IMR-90 (cell line): ENCODE data around the gene ADD3. TPM values are rescaled to one million over a fixed set of nuclear protein-coding genes. Genes with fewer than 3 reads are reported as not detected.

Source experiments
- ATAC-seq: fragments of 200-7000 bp; cut with Tn5 transposase; 2 replicates; pipeline ENCODE4 v1.9.1; 2020; ENCODE audit warnings: low read depth, mild to moderate bottlenecking, moderate library complexity
- BruUV-seq: library from RNA; stranded (reverse); fragments of 400-500 nt; replicated peaks from 2 replicates; lab custom pipeline; 2021; lab: Mats Ljungman, UMichigan
- CTCF ChIA-PET: fragments of 300-600 bp; formaldehyde crosslinking; extraction: SDS; loops from one replicate; lab custom pipeline; 2021; ENCODE audit warnings: antibody characterized with exemption; lab: Yijun Ruan, JAX
- POLR2A ChIA-PET: fragments of 300-600 bp; sonication (Branson Sonifier 250); formaldehyde crosslinking; loops from one replicate; lab custom pipeline; 2022; ENCODE audit warnings: antibody characterized with exemption; ENCODE audit not compliant: unreplicated experiment; lab: Charles Lee
- DNase-seq: peaks from one replicate; pipeline ENCODE4 v3.0.0; 2013
- H2AFZ ChIP-seq: replicated peaks from 2 replicates; pipeline ENCODE3; 2013; ENCODE audit warnings: low read length, mild to moderate bottlenecking; ENCODE audit not compliant: poor library complexity
- H2AK5ac ChIP-seq: 2 replicates; pipeline ENCODE4 v1.6.1; 2013; ENCODE audit warnings: low read depth, low read length, inconsistent platforms
- H2AK9ac ChIP-seq: replicated peaks from 2 replicates; pipeline ENCODE3; 2013; ENCODE audit warnings: mild to moderate bottlenecking, low read depth, low read length, moderate library complexity; ENCODE audit not compliant: poor library complexity
- H2BK120ac ChIP-seq: 2 replicates; pipeline ENCODE4 v1.6.1; 2013; ENCODE audit warnings: low read depth, low read length, inconsistent platforms
- H2BK15ac ChIP-seq: 3 replicates; pipeline ENCODE4 v1.6.1; 2013; ENCODE audit warnings: low read depth, low read length, inconsistent platforms
- H2BK20ac ChIP-seq: 2 replicates; pipeline ENCODE4 v1.6.1; 2013; ENCODE audit warnings: low read depth, mild to moderate bottlenecking, inconsistent platforms, low read length, moderate library complexity
- H2BK5ac ChIP-seq: 2 replicates; pipeline ENCODE4 v1.6.1; 2013; ENCODE audit warnings: mild to moderate bottlenecking, low read depth, low read length, inconsistent platforms; ENCODE audit not compliant: poor library complexity, severe bottlenecking
- H3K14ac ChIP-seq: replicated peaks from 2 replicates; pipeline ENCODE4 v1.6.1; 2013; ENCODE audit warnings: low read depth, low read length, inconsistent platforms
- H3K18ac ChIP-seq: 2 replicates; pipeline ENCODE4 v1.6.1; 2013; ENCODE audit warnings: low read depth, low read length, control low read depth
- H3K23ac ChIP-seq: 2 replicates; pipeline ENCODE4 v1.6.1; 2013; ENCODE audit warnings: low read depth, low read length, inconsistent platforms
- H3K27ac ChIP-seq: 2 replicates; pipeline ENCODE4 v1.5.1; 2013; ENCODE audit warnings: mild to moderate bottlenecking, control low read depth, low read length; ENCODE audit not compliant: insufficient read depth
- H3K27me3 ChIP-seq: 2 replicates; pipeline ENCODE4 v1.6.1; 2013; ENCODE audit warnings: low read length; ENCODE audit not compliant: control insufficient read depth, insufficient read depth
- H3K36me3 ChIP-seq: 2 replicates; pipeline ENCODE4 v1.6.1; 2013; ENCODE audit warnings: low read length, mixed read lengths; ENCODE audit not compliant: control insufficient read depth, insufficient read depth
- H3K4ac ChIP-seq: 2 replicates; pipeline ENCODE4 v1.6.1; 2013; ENCODE audit warnings: low read depth, low read length, inconsistent platforms
- H3K4me1 ChIP-seq: 2 replicates; pipeline ENCODE4 v1.6.1; 2013; ENCODE audit warnings: low read length, mixed read lengths; ENCODE audit not compliant: control insufficient read depth, insufficient read depth
- H3K4me2 ChIP-seq: 2 replicates; pipeline ENCODE4 v1.6.1; 2013; ENCODE audit warnings: low read depth, mild to moderate bottlenecking, control low read depth, low read length, moderate library complexity
- H3K4me3 ChIP-seq: 2 replicates; pipeline ENCODE4 v1.5.1; 2013; ENCODE audit warnings: low read depth, mild to moderate bottlenecking, control low read depth, low read length, moderate library complexity; ENCODE audit not compliant: insufficient read depth
- H3K56ac ChIP-seq: 2 replicates; pipeline ENCODE4 v1.6.1; 2013; ENCODE audit warnings: low read length, inconsistent platforms; ENCODE audit not compliant: insufficient read depth; ENCODE audit errors: extremely low read depth
- H3K79me1 ChIP-seq, 2 experiments: 2 replicates each; pipeline ENCODE4 v1.6.1; 2013; ENCODE audit warnings: low read length in 2 of 2, inconsistent platforms in 1 of 2, low read depth in 1 of 2
- H3K9ac ChIP-seq: 2 replicates; pipeline ENCODE4 v1.6.1; 2013; ENCODE audit warnings: low read depth, low read length, control low read depth
- H3K9me1 ChIP-seq: 2 replicates; pipeline ENCODE4 v1.6.1; 2013; ENCODE audit warnings: low read length, inconsistent platforms; ENCODE audit not compliant: insufficient read depth
- H3K9me3 ChIP-seq: 2 replicates; pipeline ENCODE4 v1.6.1; 2013; ENCODE audit warnings: low read length; ENCODE audit not compliant: control insufficient read depth, insufficient read depth
- H4K20me1 ChIP-seq: 2 replicates; pipeline ENCODE4 v1.6.1; 2013; ENCODE audit warnings: low read length, inconsistent platforms; ENCODE audit not compliant: insufficient read depth
- H4K5ac ChIP-seq: 2 replicates; pipeline ENCODE4 v1.6.1; 2013; ENCODE audit warnings: mild to moderate bottlenecking, low read depth, low read length, control low read depth
- H4K8ac ChIP-seq, 2 experiments: 2 replicates each; pipeline ENCODE4 v1.6.1; 2013; ENCODE audit warnings: low read depth in 2 of 2, low read length in 2 of 2, control low read depth in 1 of 2, inconsistent platforms in 1 of 2
- H4K91ac ChIP-seq: 2 replicates; pipeline ENCODE4 v1.6.1; 2013; ENCODE audit warnings: low read depth, low read length, inconsistent platforms; ENCODE audit not compliant: insufficient read depth
- BHLHE40 ChIP-seq: fragments of 150-350 bp; IDR thresholded peaks from 2 replicates; pipeline ENCODE4 v1.6.1; 2016; ENCODE audit warnings: mild to moderate bottlenecking, low read depth, low read length
- FOS ChIP-seq: fragments of 150-350 bp; IDR thresholded peaks from 2 replicates; pipeline ENCODE4 v1.6.1; 2016; ENCODE audit warnings: low read depth, low read length
- MAFK ChIP-seq: IDR thresholded peaks from 2 replicates; pipeline ENCODE4 v1.6.1; 2012; ENCODE audit warnings: low read depth, low read length, improper control_type of control experiment
- POLR2A ChIP-seq: IDR thresholded peaks from 2 replicates; pipeline ENCODE4 v1.6.1; 2012; ENCODE audit warnings: mild to moderate bottlenecking, low read depth, low read length
- RAD21 ChIP-seq: IDR thresholded peaks from 2 replicates; pipeline ENCODE4 v1.6.1; 2012; ENCODE audit warnings: low read length, improper control_type of control experiment
- RCOR1 ChIP-seq: IDR thresholded peaks from 2 replicates; pipeline ENCODE4 v1.6.1; 2012; ENCODE audit warnings: mild to moderate bottlenecking, low read length, improper control_type of control experiment; ENCODE audit not compliant: insufficient replicate concordance
- SMC3 ChIP-seq: fragments of 150-350 bp; IDR thresholded peaks from 2 replicates; pipeline ENCODE4 v1.6.1; 2016; ENCODE audit warnings: low read depth, mild to moderate bottlenecking, antibody characterized with exemption, low read length, moderate library complexity
- USF2 ChIP-seq: fragments of 150-350 bp; IDR thresholded peaks from 2 replicates; pipeline ENCODE4 v1.6.1; 2017; ENCODE audit warnings: mild to moderate bottlenecking, antibody characterized with exemption, low read length, low read depth
- WGBS, 2 experiments: methylation state at CpG; one replicate each; pipeline versions ENCODE4 v1.1.5 to v1.1.7; 2013; ENCODE audit warnings: missing lambda C conversion rate in 2 of 2; ENCODE audit not compliant: insufficient read length in 1 of 2; ENCODE audit errors: extremely low coverage in 2 of 2; 5-methylcytosine and 5-hydroxymethylcytosine counted together
- dilution Hi-C: fragments of 300-500 bp; cut with HindIII; formaldehyde crosslinking; loops from one replicate; pipeline ENCODE4 v1.14.3; 2018; ENCODE audit warnings: low sequenced_read_pairs; ENCODE audit not compliant: unreplicated experiment
- in situ Hi-C: fragments of 300-500 bp; cut with MboI; formaldehyde crosslinking; loops from 3 replicates; pipeline ENCODE4 v1.14.3; 2019; ENCODE audit warnings: low sequenced_read_pairs, inconsistent platforms, mixed read lengths
- intact Hi-C: fragments of 100-400 bp; cut with micrococcal nuclease; formaldehyde crosslinking; loops from 2 replicates; pipeline ENCODE4 v1.10.0; 2022
- polyA plus RNA-seq, 3 experiments: library from polyadenylated mRNA; depleted of rRNA; stranded (reverse); fragments of >200 nt; gene quantifications; 2 replicates each; pipeline ENCODE4 v1.2.3, GENCODE V29; 2012; ENCODE audit warnings: low replicate concordance in 1 of 3
- total RNA-seq: library from RNA; depleted of rRNA; stranded (reverse); fragments of >200 nt; gene quantifications from 2 replicates; pipeline ENCODE4 v1.2.3, GENCODE V29; 2012

The ADD3 gene
- total and polyA plus RNA-seq, 2 of the 4 experiments (the other 2 are of a cell fraction) = 138 to 212 TPM

DNA sequence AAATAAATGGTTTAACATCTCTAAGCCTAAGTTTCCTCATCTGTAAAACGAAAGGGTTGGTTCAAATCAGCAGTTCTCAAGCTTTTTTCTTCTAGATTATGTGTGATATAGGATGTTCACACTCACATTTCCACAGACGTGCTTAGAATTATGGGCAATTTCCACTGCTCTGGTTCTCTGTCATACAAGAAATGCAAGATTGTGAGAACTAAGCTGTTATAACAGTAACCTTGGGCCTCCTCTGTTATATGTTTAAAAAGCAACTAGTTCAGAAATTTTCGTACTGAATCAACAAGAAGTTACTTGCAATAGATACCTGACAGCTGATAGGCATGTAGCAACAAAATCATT is 33.7 kb downstream of the ADD3 start:
- intact Hi-C loops (no loop called here), dilution Hi-C loops (no loop called here), in situ Hi-C loops (no loop called here)
- Histone ChIP-seq H3K36me3 (no peaks in the 10 kb centered on the region), H3K18ac (no peak overlapping the region), H3K4me3 (no peak overlapping the region), H4K5ac (no peak overlapping the region), H4K91ac (no peak overlapping the region), H3K4me1 (peaks cover 4% of the 10 kb centered on the region), H3K4ac (no peak overlapping the region), H3K56ac (no peak overlapping the region), H2BK5ac (no peak overlapping the region), H3K79me1 (peaks cover 32 to 59% of the 10 kb centered on the region in 2 experiments), H2AK5ac (no peak overlapping the region), H3K14ac (no peak overlapping the region), H3K9ac (no peak overlapping the region), H3K9me3 (no peaks in the 10 kb centered on the region), H3K4me2 (no peak overlapping the region), H4K20me1 (peaks cover 12% of the 10 kb centered on the region; the same call in 1 of the 2 replicates), H2AFZ (no peak overlapping the region), H3K9me1 (peaks cover 4% of the 10 kb centered on the region; the same call in 1 of the 2 replicates), H3K27ac (no peak overlapping the region), H2AK9ac (no peak overlapping the region), H4K8ac (no peak overlapping the region), H2BK120ac (no peak overlapping the region), H3K23ac (no peak overlapping the region), H3K27me3 (no peaks in the 10 kb centered on the region), H2BK15ac (no peak overlapping the region), H2BK20ac (no peak overlapping the region)
- TF ChIP-seq SMC3 (no peak), MAFK (no peak), RCOR1 (no peak), USF2 (no peak), POLR2A (no peak), RAD21 (no peak), BHLHE40 (no peak), FOS (no peak)
- ATAC-seq (no peak), DNase-seq (no peak)
- ChIA-PET CTCF (no interaction called here), POLR2A (interaction anchor here (0.6 kb wide), 1 partner anchor 57 kb away, joined by 4 read pairs; no protein-coding TSS in a partner anchor)
- no CpG with 5 or more reads among the region's 3 CpGs for WGBS, 2 experiments
- no TSS peak for BruUV-seq
